IMR-90 (cell line): ENCODE results near the gene HOXC10. TPM values are rescaled to one million over a fixed set of nuclear protein-coding genes. Genes with fewer than 3 reads are reported as not detected.

Source experiments
- ATAC-seq: fragments of 200-7000 bp; cut with Tn5 transposase; 2 replicates; pipeline ENCODE4 v1.9.1; 2020; ENCODE audit warnings: low read depth, mild to moderate bottlenecking, moderate library complexity
- BruUV-seq: library from RNA; stranded (reverse); fragments of 400-500 nt; replicated peaks from 2 replicates; lab custom pipeline; 2021; lab: Mats Ljungman, UMichigan
- CTCF ChIA-PET: fragments of 300-600 bp; formaldehyde crosslinking; extraction: SDS; loops from one replicate; lab custom pipeline; 2021; ENCODE audit warnings: antibody characterized with exemption; lab: Yijun Ruan, JAX
- POLR2A ChIA-PET: fragments of 300-600 bp; sonication (Branson Sonifier 250); formaldehyde crosslinking; loops from one replicate; lab custom pipeline; 2022; ENCODE audit warnings: antibody characterized with exemption; ENCODE audit not compliant: unreplicated experiment; lab: Charles Lee
- DNase-seq: peaks from one replicate; pipeline ENCODE4 v3.0.0; 2013
- H2AFZ ChIP-seq: replicated peaks from 2 replicates; pipeline ENCODE3; 2013; ENCODE audit warnings: low read length, mild to moderate bottlenecking; ENCODE audit not compliant: poor library complexity
- H2AK5ac ChIP-seq: 2 replicates; pipeline ENCODE4 v1.6.1; 2013; ENCODE audit warnings: low read depth, low read length, inconsistent platforms
- H2AK9ac ChIP-seq: replicated peaks from 2 replicates; pipeline ENCODE3; 2013; ENCODE audit warnings: mild to moderate bottlenecking, low read depth, low read length, moderate library complexity; ENCODE audit not compliant: poor library complexity
- H2BK120ac ChIP-seq: 2 replicates; pipeline ENCODE4 v1.6.1; 2013; ENCODE audit warnings: low read depth, low read length, inconsistent platforms
- H2BK15ac ChIP-seq: 3 replicates; pipeline ENCODE4 v1.6.1; 2013; ENCODE audit warnings: low read depth, low read length, inconsistent platforms
- H2BK20ac ChIP-seq: 2 replicates; pipeline ENCODE4 v1.6.1; 2013; ENCODE audit warnings: low read depth, mild to moderate bottlenecking, inconsistent platforms, low read length, moderate library complexity
- H2BK5ac ChIP-seq: 2 replicates; pipeline ENCODE4 v1.6.1; 2013; ENCODE audit warnings: mild to moderate bottlenecking, low read depth, low read length, inconsistent platforms; ENCODE audit not compliant: poor library complexity, severe bottlenecking
- H3K14ac ChIP-seq: replicated peaks from 2 replicates; pipeline ENCODE4 v1.6.1; 2013; ENCODE audit warnings: low read depth, low read length, inconsistent platforms
- H3K18ac ChIP-seq: 2 replicates; pipeline ENCODE4 v1.6.1; 2013; ENCODE audit warnings: low read depth, low read length, control low read depth
- H3K23ac ChIP-seq: 2 replicates; pipeline ENCODE4 v1.6.1; 2013; ENCODE audit warnings: low read depth, low read length, inconsistent platforms
- H3K27ac ChIP-seq: 2 replicates; pipeline ENCODE4 v1.5.1; 2013; ENCODE audit warnings: mild to moderate bottlenecking, control low read depth, low read length; ENCODE audit not compliant: insufficient read depth
- H3K27me3 ChIP-seq: 2 replicates; pipeline ENCODE4 v1.6.1; 2013; ENCODE audit warnings: low read length; ENCODE audit not compliant: control insufficient read depth, insufficient read depth
- H3K36me3 ChIP-seq: 2 replicates; pipeline ENCODE4 v1.6.1; 2013; ENCODE audit warnings: low read length, mixed read lengths; ENCODE audit not compliant: control insufficient read depth, insufficient read depth
- H3K4ac ChIP-seq: 2 replicates; pipeline ENCODE4 v1.6.1; 2013; ENCODE audit warnings: low read depth, low read length, inconsistent platforms
- H3K4me1 ChIP-seq: 2 replicates; pipeline ENCODE4 v1.6.1; 2013; ENCODE audit warnings: low read length, mixed read lengths; ENCODE audit not compliant: control insufficient read depth, insufficient read depth
- H3K4me2 ChIP-seq: 2 replicates; pipeline ENCODE4 v1.6.1; 2013; ENCODE audit warnings: low read depth, mild to moderate bottlenecking, control low read depth, low read length, moderate library complexity
- H3K4me3 ChIP-seq: 2 replicates; pipeline ENCODE4 v1.5.1; 2013; ENCODE audit warnings: low read depth, mild to moderate bottlenecking, control low read depth, low read length, moderate library complexity; ENCODE audit not compliant: insufficient read depth
- H3K56ac ChIP-seq: 2 replicates; pipeline ENCODE4 v1.6.1; 2013; ENCODE audit warnings: low read length, inconsistent platforms; ENCODE audit not compliant: insufficient read depth; ENCODE audit errors: extremely low read depth
- H3K79me1 ChIP-seq, 2 experiments: 2 replicates each; pipeline ENCODE4 v1.6.1; 2013; ENCODE audit warnings: low read length in 2 of 2, inconsistent platforms in 1 of 2, low read depth in 1 of 2
- H3K9ac ChIP-seq: 2 replicates; pipeline ENCODE4 v1.6.1; 2013; ENCODE audit warnings: low read depth, low read length, control low read depth
- H3K9me1 ChIP-seq: 2 replicates; pipeline ENCODE4 v1.6.1; 2013; ENCODE audit warnings: low read length, inconsistent platforms; ENCODE audit not compliant: insufficient read depth
- H3K9me3 ChIP-seq: 2 replicates; pipeline ENCODE4 v1.6.1; 2013; ENCODE audit warnings: low read length; ENCODE audit not compliant: control insufficient read depth, insufficient read depth
- H4K20me1 ChIP-seq: 2 replicates; pipeline ENCODE4 v1.6.1; 2013; ENCODE audit warnings: low read length, inconsistent platforms; ENCODE audit not compliant: insufficient read depth
- H4K5ac ChIP-seq: 2 replicates; pipeline ENCODE4 v1.6.1; 2013; ENCODE audit warnings: mild to moderate bottlenecking, low read depth, low read length, control low read depth
- H4K8ac ChIP-seq, 2 experiments: 2 replicates each; pipeline ENCODE4 v1.6.1; 2013; ENCODE audit warnings: low read depth in 2 of 2, low read length in 2 of 2, control low read depth in 1 of 2, inconsistent platforms in 1 of 2
- H4K91ac ChIP-seq: 2 replicates; pipeline ENCODE4 v1.6.1; 2013; ENCODE audit warnings: low read depth, low read length, inconsistent platforms; ENCODE audit not compliant: insufficient read depth
- BHLHE40 ChIP-seq: fragments of 150-350 bp; IDR thresholded peaks from 2 replicates; pipeline ENCODE4 v1.6.1; 2016; ENCODE audit warnings: mild to moderate bottlenecking, low read depth, low read length
- MAZ ChIP-seq: IDR thresholded peaks from 2 replicates; pipeline ENCODE4 v1.6.1; 2012; ENCODE audit warnings: low read depth, mild to moderate bottlenecking, low read length, improper control_type of control experiment, moderate library complexity, borderline replicate concordance
- USF2 ChIP-seq: fragments of 150-350 bp; IDR thresholded peaks from 2 replicates; pipeline ENCODE4 v1.6.1; 2017; ENCODE audit warnings: mild to moderate bottlenecking, antibody characterized with exemption, low read length, low read depth
- WGBS, 2 experiments: methylation state at CpG; one replicate each; pipeline versions ENCODE4 v1.1.5 to v1.1.7; 2013; ENCODE audit warnings: missing lambda C conversion rate in 2 of 2; ENCODE audit not compliant: insufficient read length in 1 of 2; ENCODE audit errors: extremely low coverage in 2 of 2; 5-methylcytosine and 5-hydroxymethylcytosine counted together
- dilution Hi-C: fragments of 300-500 bp; cut with HindIII; formaldehyde crosslinking; loops from one replicate; pipeline ENCODE4 v1.14.3; 2018; ENCODE audit warnings: low sequenced_read_pairs; ENCODE audit not compliant: unreplicated experiment
- in situ Hi-C: fragments of 300-500 bp; cut with MboI; formaldehyde crosslinking; loops from 3 replicates; pipeline ENCODE4 v1.14.3; 2019; ENCODE audit warnings: low sequenced_read_pairs, inconsistent platforms, mixed read lengths
- intact Hi-C: fragments of 100-400 bp; cut with micrococcal nuclease; formaldehyde crosslinking; loops from 2 replicates; pipeline ENCODE4 v1.10.0; 2022
- polyA plus RNA-seq, 3 experiments: library from polyadenylated mRNA; depleted of rRNA; stranded (reverse); fragments of >200 nt; gene quantifications; 2 replicates each; pipeline ENCODE4 v1.2.3, GENCODE V29; 2012; ENCODE audit warnings: low replicate concordance in 1 of 3
- total RNA-seq: library from RNA; depleted of rRNA; stranded (reverse); fragments of >200 nt; gene quantifications from 2 replicates; pipeline ENCODE4 v1.2.3, GENCODE V29; 2012

The HOXC10 gene
- total and polyA plus RNA-seq, 2 of the 4 experiments (the other 2 are of a cell fraction), result 0.15 TPM; not detected in 1

- peaks cover 73% of the 10 kb centered on the region for H3K27me3 ChIP-seq
- H3K56ac ChIP-seq, result no peak overlapping the region
- no peak overlapping the region for H2BK5ac ChIP-seq
- H2AFZ ChIP-seq, result no peak overlapping the region
- no peak overlapping the region for H4K91ac ChIP-seq
- 22% methylated on average over 2 of the region's 5 CpGs; no CpG with 5 or more reads in 1 of the 2 experiments for WGBS, 2 experiments
- H3K79me1 ChIP-seq, result no peaks in the 10 kb centered on the region
- H3K23ac ChIP-seq, result no peak overlapping the region
- H3K9ac ChIP-seq, result no peak overlapping the region
- no peak overlapping the region for H4K8ac ChIP-seq
- 0 out of 2 replicates have a peak, but pooled peaks cover 2% of the 10 kb centered on the region for H3K9me3 ChIP-seq
- H4K5ac ChIP-seq, result no peak overlapping the region
- BruUV-seq, result no TSS peak
- H3K4me2 ChIP-seq, result no peak overlapping the region
- H3K4me1 ChIP-seq, result no peaks in the 10 kb centered on the region
- H3K27ac ChIP-seq, result no peak overlapping the region
- no peak overlapping the region for H3K18ac ChIP-seq
- no peaks in the 10 kb centered on the region for H3K36me3 ChIP-seq
- no peak overlapping the region for H3K14ac ChIP-seq
- H2BK20ac ChIP-seq, result no peak overlapping the region
- no peak overlapping the region for H3K4ac ChIP-seq
- no peak overlapping the region for H2AK9ac ChIP-seq
- H2AK5ac ChIP-seq, result no peak overlapping the region
- H3K9me1 ChIP-seq, result no peaks in the 10 kb centered on the region
- no peak overlapping the region for H2BK120ac ChIP-seq
- intact Hi-C loops (no loop called here), dilution Hi-C loops (no loop called here), in situ Hi-C loops (no loop called here)
- no peak for TF ChIP-seq MAZ
- no peak for TF ChIP-seq BHLHE40
- no peak for TF ChIP-seq USF2
- ChIA-PET POLR2A (no interaction called here), CTCF (interaction anchor here (0.6 to 0.7 kb wide), 2 partner anchors 29 to 153 kb away, joined by 3 to 9 read pairs; partner anchors contain the start of gene HOXC8)
- no peak overlapping the region for H3K4me3 ChIP-seq
- no peak overlapping the region for H2BK15ac ChIP-seq
- no peak for DNase-seq
- ATAC-seq, result no peak
- no peaks in the 10 kb centered on the region for H4K20me1 ChIP-seq
Observed at GRCh38 chr12:54038284-54038870, 53.4 kb downstream of the HOXC10 start.
